ENCODE results near the gene FOXJ3. TPM values are rescaled to one million over a fixed set of nuclear protein-coding genes. Genes with fewer than 3 reads are reported as not detected.

FOXJ3 gene
- total and polyA plus RNA-seq, 2 of the 13 experiments (the other 11 are each of a cell fraction or from before 2014, with no cell fraction given), result 16.6 to 48.5 TPM

DNA sequence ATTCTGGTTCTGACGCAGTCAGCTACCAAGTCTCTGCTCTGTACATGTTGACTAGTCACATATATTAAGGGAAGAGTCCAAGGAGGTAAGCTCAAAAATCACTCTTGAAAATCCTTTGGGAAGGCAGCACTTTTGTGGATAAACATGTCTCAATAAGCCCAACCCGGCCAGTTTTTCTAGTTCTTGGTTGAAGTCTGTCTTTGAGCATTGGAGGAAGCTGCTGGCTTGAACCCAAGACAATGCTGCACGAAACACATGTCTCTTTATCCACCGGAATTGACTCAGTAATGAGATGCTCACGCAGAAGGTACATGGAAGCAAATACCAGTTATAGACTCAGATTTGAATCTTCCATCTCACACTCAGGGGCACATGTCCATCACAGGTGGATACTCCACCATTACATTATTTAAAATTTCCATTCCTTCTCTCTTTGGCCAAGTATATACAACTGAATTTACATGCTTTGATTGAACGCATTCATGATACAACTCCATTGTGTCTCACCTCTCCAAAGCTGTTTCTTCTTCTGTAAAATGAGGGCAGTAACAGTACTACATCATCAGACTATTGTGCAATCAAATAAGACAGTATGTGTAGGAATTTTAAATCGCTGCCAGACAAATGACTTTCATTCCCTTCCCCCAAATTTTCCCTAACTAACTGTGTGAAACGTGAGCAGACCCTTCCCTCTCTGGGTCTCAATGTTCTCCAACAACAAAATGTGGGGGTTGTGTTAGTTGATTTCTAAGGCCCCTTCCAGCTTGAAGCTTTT lies 160.9 kb downstream of the FOXJ3 start:
- in situ Hi-C loops (cut with HindIII; ENCODE audit: extremely low pct_ligation_motif_present, low pct_unique_long_range_greater_than_20kb) (no loop called here), intact Hi-C loops (cut with micrococcal nuclease; ENCODE audit: unreplicated experiment) (loop anchor here (1.0 kb wide), 1 partner anchor 27 kb away; no protein-coding TSS in a partner anchor)
- ChIA-PET POLR2A (no interaction called here), CTCF (ENCODE audit: low intra/inter-chr PET ratio, low total read pairs) (interaction anchor here (3.0 kb wide), 1 partner anchor 27 kb away, joined by 31 read pairs; no protein-coding TSS in a partner anchor)
- Histone ChIP-seq H3K9ac (ENCODE audit: insufficient read depth, low read depth, low read length) (no peak overlapping the region), H3K27ac (ENCODE audit: extremely low read length, insufficient read depth, low read length) (no peak overlapping the region), H3K27me3 (ENCODE audit: control insufficient read depth in 1 of 2, insufficient read depth in 2 of 2, low read length in 2 of 2) (no peaks in the 10 kb centered on the region), H4K20me1 (ENCODE audit: insufficient read depth, low read length) (no peaks in the 10 kb centered on the region), H2AFZ (ENCODE audit: low read length) (no peak overlapping the region), H3K4me2 (ENCODE audit: low read depth, low read length) (no peak overlapping the region), H3K36me3 (replicated peaks in 1 of 2; ENCODE audit: control insufficient read depth in 1 of 2, insufficient read depth in 2 of 2, low read length in 2 of 2) (no peaks in the 10 kb centered on the region), H3K4me1 (ENCODE audit: insufficient read depth, low read length) (peaks cover 14% of the 10 kb centered on the region), H3K9me3 (ENCODE audit: low read length) (no peaks in the 10 kb centered on the region), H3K79me2 (ENCODE audit: insufficient read depth, low read length) (no peaks in the 10 kb centered on the region), H3K4me3 (replicated peaks in 1 of 3; ENCODE audit: insufficient read depth in 1 of 3, low read depth in 2 of 3, low read length in 3 of 3) (no peak overlapping the region)
- FAIRE-seq, result no peak
- TF ChIP-seq, protein P1, sequence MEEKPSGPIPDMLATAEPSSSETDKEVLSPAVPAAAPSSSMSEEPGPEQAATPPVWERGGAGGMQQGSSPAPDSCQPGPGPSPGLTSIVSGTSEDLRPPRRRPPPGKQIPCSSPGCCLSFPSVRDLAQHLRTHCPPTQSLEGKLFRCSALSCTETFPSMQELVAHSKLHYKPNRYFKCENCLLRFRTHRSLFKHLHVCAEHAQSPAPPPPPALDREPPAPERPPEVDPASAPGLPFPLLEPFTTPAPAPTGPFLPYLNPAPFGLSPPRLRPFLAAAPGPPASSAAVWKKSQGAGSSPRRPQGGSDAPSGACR (CRISPR knock-in tag; IDR thresholded peaks at IDR 0.05), result no peak
- TF ChIP-seq CEBPB (IDR thresholded peaks at IDR 0.05; ENCODE audit: borderline replicate concordance, low read depth, low read length) (peak; percentile 81), ZNF30 (CRISPR knock-in tag; IDR thresholded peaks at IDR 0.05) (no peak), EEA1 (CRISPR knock-in tag; IDR thresholded peaks at IDR 0.05; ENCODE audit: borderline replicate concordance) (no peak)
- no peak for DNase-seq (ENCODE audit: low spot score)
- TSS peak; percentile 20 for BruUV-seq (replicated peaks)
- 98% methylated on average over 8 of the region's 8 CpGs for WGBS (ENCODE audit: low lambda C conversion rate)
- ATAC-seq, result no peak

DNA sequence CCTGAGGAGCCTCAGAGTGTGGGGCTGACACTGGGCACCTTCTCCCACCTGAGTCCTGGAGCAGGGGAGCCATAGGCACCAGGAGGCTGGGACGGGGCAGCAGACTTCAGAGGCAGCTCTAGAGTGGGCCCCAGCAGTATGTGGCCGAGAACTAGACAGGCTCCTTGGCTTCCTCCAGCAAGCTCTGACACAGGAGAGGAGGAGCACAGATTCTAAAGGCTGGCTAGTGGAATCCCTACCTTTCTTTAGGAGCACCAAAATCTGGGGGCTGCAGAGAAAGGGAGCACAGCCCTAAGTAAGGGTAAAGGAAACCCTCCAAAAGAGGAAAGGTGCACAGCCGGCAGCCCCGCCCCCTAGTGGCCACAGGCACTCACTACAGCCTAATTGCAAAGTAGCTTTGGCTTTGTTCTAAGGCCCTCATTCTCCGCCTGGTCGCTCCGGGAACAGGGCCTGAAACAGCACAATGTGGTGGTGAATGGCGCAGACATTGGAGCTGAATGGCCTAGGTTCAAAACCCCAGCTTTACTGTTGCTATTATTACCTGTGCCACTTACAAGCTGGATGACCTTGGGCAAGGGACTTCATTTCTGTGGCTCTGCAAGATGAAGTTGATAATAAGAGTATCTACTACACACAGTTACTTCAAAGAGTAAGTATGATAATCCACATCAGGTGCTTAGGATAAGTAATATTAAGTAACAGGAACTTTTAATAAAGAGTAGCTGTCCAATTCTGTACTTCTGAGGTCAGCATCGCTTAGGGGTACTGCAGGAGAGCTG lies 161.7 kb downstream of the FOXJ3 start:
- Histone ChIP-seq H3K36me3 (replicated peaks in 1 of 2; ENCODE audit: control insufficient read depth in 1 of 2, insufficient read depth in 2 of 2, low read length in 2 of 2) (no peaks in the 10 kb centered on the region), H3K9ac (ENCODE audit: insufficient read depth, low read depth, low read length) (no peak overlapping the region), H3K27ac (ENCODE audit: extremely low read length, insufficient read depth, low read length) (no peak overlapping the region), H2AFZ (ENCODE audit: low read length) (no peak overlapping the region), H3K79me2 (ENCODE audit: insufficient read depth, low read length) (no peaks in the 10 kb centered on the region), H3K27me3 (ENCODE audit: control insufficient read depth in 1 of 2, insufficient read depth in 2 of 2, low read length in 2 of 2) (no peaks in the 10 kb centered on the region), H3K9me3 (ENCODE audit: low read length) (no peaks in the 10 kb centered on the region), H3K4me2 (ENCODE audit: low read depth, low read length) (no peak overlapping the region), H4K20me1 (ENCODE audit: insufficient read depth, low read length) (no peaks in the 10 kb centered on the region), H3K4me1 (ENCODE audit: insufficient read depth, low read length) (peaks cover 14% of the 10 kb centered on the region), H3K4me3 (replicated peaks in 1 of 3; ENCODE audit: insufficient read depth in 1 of 3, low read depth in 2 of 3, low read length in 3 of 3) (no peak overlapping the region)
- intact Hi-C loops (cut with micrococcal nuclease; ENCODE audit: unreplicated experiment), result loop anchor here (1.0 kb wide), 1 partner anchor 26 kb away; no protein-coding TSS in a partner anchor
- peak; percentile 61 for FAIRE-seq
- WGBS (ENCODE audit: low lambda C conversion rate), result 42% methylated on average over 9 of the region's 9 CpGs
- ATAC-seq, result peak; percentile 60
- in situ Hi-C loops (cut with HindIII; ENCODE audit: extremely low pct_ligation_motif_present, low pct_unique_long_range_greater_than_20kb), result no loop called here
- ChIA-PET POLR2A (no interaction called here), CTCF (ENCODE audit: low intra/inter-chr PET ratio, low total read pairs) (interaction anchor here (3.0 kb wide), 1 partner anchor 26 kb away, joined by 31 read pairs; no protein-coding TSS in a partner anchor)
- DNase-seq (ENCODE audit: low spot score), result peak; percentile 18
- BruUV-seq (replicated peaks), result no TSS peak
- TF ChIP-seq RFXAP (CRISPR knock-in tag; IDR thresholded peaks at IDR 0.05; ENCODE audit: borderline replicate concordance) (no peak), KLF15 (CRISPR knock-in tag; IDR thresholded peaks at IDR 0.05; ENCODE audit: borderline replicate concordance) (no peak), ZNF737 (CRISPR knock-in tag; IDR thresholded peaks at IDR 0.05; ENCODE audit: borderline replicate concordance) (no peak), ATF7 (IDR thresholded peaks at IDR 0.05) (no peak), ATF7 (CRISPR knock-in tag; IDR thresholded peaks at IDR 0.05) (no peak), KLF6 (CRISPR knock-in tag; IDR thresholded peaks at IDR 0.05) (no peak), MYNN (CRISPR knock-in tag; IDR thresholded peaks at IDR 0.05; ENCODE audit: low read depth) (no peak), TARDBP (CRISPR knock-in tag; IDR thresholded peaks at IDR 0.05) (0 out of 2 replicates have a peak, but pooled peaks have one; percentile 31), HOXD1 (CRISPR knock-in tag; IDR thresholded peaks at IDR 0.05) (no peak), MTA1 (CRISPR knock-in tag; IDR thresholded peaks at IDR 0.05; ENCODE audit: borderline replicate concordance) (no peak), ZMYM4 (CRISPR knock-in tag; IDR thresholded peaks at IDR 0.05) (0 out of 2 replicates have a peak, but pooled peaks have one; percentile 27), DPF2 (CRISPR knock-in tag; IDR thresholded peaks at IDR 0.05; ENCODE audit: borderline replicate concordance, low read depth) (no peak), AGO2 (optimal IDR thresholded peaks at IDR 0.05; ENCODE audit: low read depth, low read length) (peak; percentile 11)
